Retinal pigment epithelial cell (primary cell): ENCODE measurements around the gene CTAGE1.
"Not testable (repeated sequence)": the region's sequence is repeated elsewhere in the genome, so short reads cannot be mapped to it uniquely, and the experiment has no call there.

Source experiments
- DNase-seq: peaks from one replicate; pipeline ENCODE4 v3.0.0-alpha.2; 2010; ENCODE audit warnings: low read depth
- H3K4me3 ChIP-seq: 2 replicates; pipeline ENCODE4 v1.5.1; 2011; ENCODE audit warnings: mild to moderate bottlenecking, low read length, control low read depth, moderate library complexity
- TF ChIP-seq, protein P1 (sequence below): conservative IDR thresholded peaks from 2 replicates; pipeline ENCODE4 v1.5.1; 2011; ENCODE audit warnings: low read depth, low read length, control low read depth, inconsistent platforms

CTAGE1 gene

DNA sequence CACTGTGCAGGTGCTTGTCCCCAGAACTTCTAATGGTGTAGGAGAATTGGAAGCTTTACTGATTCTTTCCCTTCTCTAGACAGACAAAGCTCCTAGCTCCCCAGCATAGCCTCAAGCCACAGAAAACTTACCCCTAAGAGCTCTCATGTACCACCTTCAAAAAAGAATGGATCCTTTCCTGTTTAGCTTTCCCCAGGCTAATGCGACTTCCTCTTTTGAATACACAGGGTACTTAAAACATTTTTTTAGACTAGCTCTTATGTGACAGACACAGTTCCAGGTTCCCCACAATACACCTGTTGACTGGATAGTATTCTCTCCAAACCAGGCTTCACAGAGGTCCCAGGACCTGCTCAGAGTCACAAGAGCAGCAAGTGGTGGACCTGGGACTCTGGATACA lies 8.3 kb downstream of the CTAGE1 start:
- H3K4me3 ChIP-seq = no peak overlapping the region
- TF ChIP-seq, protein P1, sequence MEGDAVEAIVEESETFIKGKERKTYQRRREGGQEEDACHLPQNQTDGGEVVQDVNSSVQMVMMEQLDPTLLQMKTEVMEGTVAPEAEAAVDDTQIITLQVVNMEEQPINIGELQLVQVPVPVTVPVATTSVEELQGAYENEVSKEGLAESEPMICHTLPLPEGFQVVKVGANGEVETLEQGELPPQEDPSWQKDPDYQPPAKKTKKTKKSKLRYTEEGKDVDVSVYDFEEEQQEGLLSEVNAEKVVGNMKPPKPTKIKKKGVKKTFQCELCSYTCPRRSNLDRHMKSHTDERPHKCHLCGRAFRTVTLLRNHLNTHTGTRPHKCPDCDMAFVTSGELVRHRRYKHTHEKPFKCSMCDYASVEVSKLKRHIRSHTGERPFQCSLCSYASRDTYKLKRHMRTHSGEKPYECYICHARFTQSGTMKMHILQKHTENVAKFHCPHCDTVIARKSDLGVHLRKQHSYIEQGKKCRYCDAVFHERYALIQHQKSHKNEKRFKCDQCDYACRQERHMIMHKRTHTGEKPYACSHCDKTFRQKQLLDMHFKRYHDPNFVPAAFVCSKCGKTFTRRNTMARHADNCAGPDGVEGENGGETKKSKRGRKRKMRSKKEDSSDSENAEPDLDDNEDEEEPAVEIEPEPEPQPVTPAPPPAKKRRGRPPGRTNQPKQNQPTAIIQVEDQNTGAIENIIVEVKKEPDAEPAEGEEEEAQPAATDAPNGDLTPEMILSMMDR = no peak
- no peak for DNase-seq

DNA sequence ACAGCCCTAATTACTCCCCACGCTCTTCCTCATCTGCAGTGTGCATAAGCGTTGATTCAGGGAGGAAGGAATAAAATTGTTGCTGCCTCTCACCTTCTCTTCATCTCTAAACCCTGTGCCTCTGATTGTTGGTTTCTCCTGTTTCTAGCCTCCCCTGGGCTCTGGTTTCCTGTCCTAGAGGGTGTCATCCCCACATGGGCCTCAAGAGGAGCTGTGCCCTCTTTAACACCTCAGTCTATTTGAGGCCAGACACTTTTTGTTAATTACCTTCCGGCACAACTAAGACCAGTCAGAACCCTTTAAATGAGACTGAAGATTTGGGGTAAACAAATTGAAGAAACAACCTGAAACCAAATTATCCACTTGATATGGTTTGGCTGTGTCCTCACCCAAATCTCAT lies 9.7 kb downstream of the CTAGE1 start:
- TF ChIP-seq, protein P1 = peak; percentile 27
- DNase-seq = no peak
- H3K4me3 ChIP-seq = no peak overlapping the region

DNA sequence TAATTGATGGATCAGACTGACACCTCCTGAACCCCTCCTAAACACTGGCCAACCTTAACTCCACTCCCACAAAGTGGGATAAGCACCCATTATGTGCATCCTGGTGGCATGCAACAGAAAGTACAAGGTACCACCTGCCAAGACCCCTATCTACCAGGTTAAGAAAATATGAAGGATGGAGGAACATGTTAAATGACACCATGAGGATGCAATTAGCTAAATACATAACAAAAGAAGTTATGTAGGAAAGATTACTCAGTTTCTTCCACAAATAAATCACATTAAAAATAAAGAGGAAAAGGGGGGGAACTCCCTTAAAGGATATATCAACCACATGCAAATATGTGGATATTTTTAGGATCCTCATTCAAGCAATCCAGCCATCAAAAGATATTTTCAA lies 12.6 kb downstream of the CTAGE1 start:
- TF ChIP-seq, protein P1 = no peak
- no peak for DNase-seq
- no peak overlapping the region for H3K4me3 ChIP-seq

DNA sequence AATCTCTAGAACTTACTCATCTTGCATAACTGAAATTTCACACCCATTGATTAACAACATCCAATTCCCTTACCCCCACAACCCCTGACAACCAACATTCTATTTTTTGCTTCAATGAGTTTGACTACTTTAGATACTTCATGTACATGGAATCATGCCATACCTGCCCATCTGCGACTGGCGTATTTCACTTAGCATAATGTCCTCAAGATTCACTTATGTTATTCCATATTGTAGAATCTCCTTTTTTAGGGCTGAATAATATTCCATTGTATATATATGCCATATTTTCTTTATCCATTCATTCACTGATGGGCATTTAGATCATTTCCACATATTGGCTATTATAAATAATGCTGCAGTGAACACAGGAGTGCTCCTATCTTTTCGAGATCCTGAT lies 13.8 kb downstream of the CTAGE1 start:
- H3K4me3 ChIP-seq = no peak overlapping the region
- DNase-seq = no peak
- TF ChIP-seq, protein P1 = no peak

DNA sequence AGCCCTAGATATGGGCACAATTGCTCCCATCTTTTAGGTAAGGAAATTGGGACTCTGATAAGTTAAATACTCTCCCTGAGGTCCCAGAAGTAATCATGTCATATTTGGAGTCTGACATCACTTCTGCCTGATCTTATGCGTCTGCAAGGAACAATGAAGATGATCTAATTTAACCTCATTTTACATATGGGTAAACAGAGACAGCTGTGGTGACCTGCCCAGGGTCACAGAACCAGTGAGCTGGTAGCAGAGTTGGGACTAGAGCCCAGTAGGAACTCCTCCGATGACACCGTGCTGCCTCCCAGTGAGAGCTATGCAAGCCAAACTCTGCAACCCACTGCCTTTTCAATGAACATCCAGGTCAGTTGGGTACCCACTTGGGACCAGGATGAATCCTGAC lies 17.8 kb downstream of the CTAGE1 start:
- H3K4me3 ChIP-seq = no peak overlapping the region
- TF ChIP-seq, protein P1 = no peak
- DNase-seq = no peak

DNA sequence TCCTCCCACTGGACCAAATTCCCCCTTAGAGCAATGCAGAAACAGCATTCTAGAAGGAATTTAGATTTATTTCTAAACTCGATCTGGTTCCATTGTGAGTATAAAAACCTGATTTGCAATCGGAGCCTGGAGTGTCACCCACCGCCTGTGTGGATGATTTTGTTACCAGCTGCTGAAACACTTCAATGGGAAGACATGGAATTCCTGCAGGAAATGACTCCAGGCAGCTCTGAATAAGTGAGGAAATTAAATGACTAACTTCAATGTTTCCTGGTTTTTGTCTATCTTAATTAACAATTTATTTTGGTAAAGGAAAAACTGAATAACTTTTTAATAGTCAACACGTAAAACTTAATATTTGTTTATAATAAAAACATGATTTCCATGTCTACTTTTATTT lies 19.3 kb downstream of the CTAGE1 start:
- TF ChIP-seq, protein P1 = no peak
- H3K4me3 ChIP-seq = no peak overlapping the region
- no peak for DNase-seq

DNA sequence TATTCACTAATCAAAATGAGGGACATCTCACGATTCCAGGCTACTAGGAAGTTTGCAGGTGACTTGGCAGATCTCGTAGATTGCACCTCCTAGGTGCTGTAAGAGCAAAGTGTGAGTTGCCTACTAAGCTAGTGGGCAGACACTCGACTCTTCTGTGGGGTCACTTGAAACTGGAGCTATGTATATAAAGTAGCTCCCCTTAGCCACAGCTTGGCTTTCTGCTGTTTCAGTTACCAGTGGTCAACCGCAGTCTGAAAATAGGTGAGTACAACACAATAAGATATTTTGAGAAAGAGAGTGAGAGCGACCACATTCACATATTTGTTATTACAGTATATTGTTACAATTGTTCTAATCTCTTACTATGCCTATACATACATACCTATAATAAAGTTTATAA lies 23.3 kb downstream of the CTAGE1 start:
- TF ChIP-seq, protein P1 = no peak
- H3K4me3 ChIP-seq = no peak overlapping the region
- DNase-seq = no peak

DNA sequence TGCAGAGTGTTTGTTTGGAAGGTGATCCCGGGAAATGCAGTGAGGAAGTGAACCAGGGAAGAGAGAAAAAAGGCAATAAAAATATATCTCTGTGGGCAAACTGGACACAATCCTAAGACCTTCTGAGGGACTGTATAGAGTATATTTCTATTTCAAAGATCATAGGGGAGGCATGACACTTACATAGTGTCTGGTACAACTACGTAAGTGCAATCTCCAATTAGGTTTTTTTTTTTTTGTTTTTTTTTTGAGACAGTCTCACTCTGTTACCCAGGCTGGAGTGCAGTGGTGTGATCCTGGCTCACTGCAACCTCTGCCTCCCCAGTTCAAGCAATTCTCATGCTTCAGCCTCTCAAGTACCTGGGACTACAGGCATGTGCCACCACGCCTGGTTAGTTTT lies 24.6 kb downstream of the CTAGE1 start:
- not testable (repeated sequence) for H3K4me3 ChIP-seq, DNase-seq
